ENCODE measurements around the gene UNC13A.

- no peak for TF ChIP-seq POLR2A (IDR thresholded peaks at IDR 0.05)
- TF ChIP-seq CTCF (IDR thresholded peaks at IDR 0.05) = no peak
Measured at GRCh38 chr19:17610384-17610783, 77.8 kb downstream of the UNC13A start.

Data from heart left ventricle (tissue), 13 donors.